HL-60/S4 (cell line): ENCODE results near the gene LIN37.
"Not testable (repeated sequence)": the region's sequence is repeated elsewhere in the genome, so short reads cannot be mapped to it uniquely, and the experiment has no call there.

ENCODE experiments used
- in situ Hi-C: fragments of 300-500 bp; cut with MboI; formaldehyde crosslinking; loops from 2 replicates; pipeline ENCODE4 v1.14.3; 2022; ENCODE audit warnings: low sequenced_read_pairs

LIN37 gene

DNA sequence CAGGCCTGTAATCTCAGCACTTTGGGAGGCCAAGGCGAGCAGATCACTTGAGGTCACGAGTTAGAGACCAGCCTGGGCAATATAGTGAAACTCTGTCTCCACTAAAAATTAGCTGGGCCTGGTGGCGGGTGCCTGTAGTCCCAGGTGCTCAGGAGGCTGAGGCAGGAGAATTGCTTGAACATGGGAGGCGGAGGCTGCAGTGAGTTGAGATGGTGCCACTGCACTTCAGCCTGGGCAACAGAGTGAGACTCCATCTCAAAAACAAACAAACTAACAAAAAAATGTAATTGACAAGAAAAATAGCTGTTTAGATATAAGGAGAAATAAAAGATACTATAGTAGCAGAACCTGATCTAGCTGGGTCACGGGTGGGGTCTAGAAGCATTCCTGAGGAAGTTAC, 24.0 kb downstream of the LIN37 start:
- in situ Hi-C loops, result not testable (repeated sequence)

DNA sequence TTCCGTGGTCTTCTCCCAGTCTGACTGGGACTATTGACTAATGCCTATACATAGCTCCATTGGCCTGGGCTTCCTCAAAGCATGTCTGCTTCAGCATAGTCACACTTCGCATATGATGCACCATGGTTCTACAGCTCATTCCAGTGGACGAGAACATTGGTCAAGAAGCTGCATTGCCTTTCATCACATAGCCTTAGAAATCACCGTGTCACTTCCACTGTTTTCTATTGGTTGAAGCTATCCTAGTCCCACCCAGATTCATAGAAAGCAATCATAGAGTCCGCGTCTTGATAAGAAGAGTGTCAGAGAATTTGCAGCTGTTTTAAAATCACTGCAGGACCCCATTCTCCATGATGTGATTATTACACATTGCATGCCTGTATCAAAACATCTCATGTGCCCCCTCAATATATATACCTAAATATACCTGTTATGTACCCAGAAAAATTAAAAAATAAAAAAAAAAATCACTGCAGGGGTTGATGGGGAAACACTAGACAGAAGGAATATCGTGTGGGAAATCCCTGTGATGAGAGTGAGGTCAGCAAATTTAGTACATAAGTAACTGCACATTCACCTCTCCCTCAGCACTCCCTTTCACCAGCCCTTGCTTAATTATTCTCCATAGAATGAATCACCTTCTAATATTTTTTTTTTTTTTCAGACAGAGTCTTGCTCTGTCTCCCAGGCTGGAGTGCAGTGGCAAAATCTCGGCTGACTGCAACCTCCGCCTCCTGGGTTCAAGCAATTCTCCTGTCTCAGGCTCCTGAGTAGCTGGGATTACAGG, 24.8 kb downstream of the LIN37 start:
- in situ Hi-C loops, result no loop called here

DNA sequence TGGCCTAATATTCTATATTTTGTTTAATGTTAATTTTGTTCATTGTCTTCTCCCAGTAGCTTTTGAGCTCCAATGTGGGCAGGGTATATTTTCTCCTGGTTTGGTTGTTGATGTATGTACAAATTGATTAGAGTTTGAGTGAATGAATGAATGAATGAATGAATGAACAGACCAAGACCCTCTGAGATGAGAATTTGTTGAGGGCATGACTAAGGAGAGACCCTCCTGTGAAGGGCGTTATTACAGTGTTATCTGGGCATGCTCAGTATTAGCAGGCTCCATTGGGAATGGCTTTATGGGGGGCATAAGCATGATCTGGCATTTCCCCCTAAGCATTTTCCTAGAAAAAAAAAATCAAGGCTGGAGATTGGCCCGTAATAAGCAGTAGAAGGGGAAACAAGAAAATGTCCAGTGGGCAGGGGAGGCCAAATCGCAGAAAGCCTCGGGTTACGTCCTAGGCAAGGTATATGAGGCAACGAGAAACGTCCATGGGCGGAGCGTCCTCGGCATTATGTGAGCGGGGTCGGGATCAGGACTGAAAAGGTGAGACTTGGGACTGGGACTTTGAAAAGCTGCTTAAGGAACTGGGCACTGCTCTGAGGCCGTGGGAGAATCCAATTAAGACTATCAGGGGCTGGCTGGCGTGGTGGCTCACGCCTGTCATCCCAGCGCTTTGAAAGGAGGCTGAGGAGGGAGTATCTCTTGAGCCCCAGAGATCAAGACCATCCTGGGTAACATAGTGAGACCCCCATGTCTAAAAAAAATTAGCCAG, 26.1 kb downstream of the LIN37 start:
- in situ Hi-C loops, result no loop called here

DNA sequence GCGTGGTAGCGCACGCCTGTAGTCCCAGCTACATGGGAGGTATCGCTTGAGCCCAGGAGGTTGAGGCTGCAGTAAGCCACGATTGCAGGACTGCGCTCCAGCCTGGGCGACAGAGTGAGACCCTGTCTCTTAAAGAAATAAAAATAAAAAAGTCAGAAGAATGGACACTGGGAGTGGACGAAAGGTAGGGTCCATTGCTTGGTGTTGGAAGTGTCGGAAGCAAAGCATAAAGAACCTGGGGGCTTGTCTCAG, 26.6 kb downstream of the LIN37 start:
- in situ Hi-C loops, result no loop called here

DNA sequence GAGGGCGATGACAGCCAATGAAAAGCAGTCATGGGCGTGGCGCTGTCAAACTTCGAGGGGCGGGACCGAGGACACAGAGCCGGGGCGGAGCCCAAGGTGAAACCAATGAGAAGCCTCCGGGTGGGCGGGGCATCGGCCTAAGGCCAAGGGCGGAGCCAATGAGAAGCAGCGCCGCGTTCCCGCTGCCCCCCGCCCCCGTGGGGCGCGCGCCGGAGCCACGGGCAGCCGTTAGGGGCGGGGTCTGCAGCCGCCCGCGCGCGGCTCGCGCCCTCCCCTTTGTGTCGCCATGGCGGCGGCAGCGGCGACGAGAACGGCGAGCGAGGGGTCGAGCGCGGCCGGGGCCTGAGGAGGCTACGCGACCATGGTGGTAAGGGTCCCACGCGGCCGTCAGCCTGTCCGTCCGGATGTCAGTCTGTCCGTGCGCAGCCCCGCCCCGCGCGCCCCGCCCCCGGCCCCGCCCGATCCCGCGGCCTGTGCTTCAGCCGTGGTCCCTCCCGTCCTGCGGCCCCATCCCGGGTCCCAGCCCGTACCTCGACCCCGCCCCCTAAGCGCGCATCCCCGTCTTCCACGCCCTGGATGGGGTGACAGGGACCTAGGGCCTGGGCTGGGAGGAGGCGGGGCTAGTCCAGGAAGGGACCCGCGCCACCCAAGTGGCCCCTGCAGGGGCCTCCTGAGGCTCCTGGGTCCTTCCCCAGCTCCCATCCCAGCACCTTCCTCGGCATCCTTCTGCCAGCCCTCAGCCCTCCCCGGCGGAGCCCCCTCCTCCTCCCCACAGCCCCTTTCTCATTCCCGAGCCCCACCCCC, 27.1 kb downstream of the LIN37 start, which contains the start of gene ARHGAP33:
TSS of gene ARHGAP33 (plus strand) at position 267 of the 804 bp plus-strand sequence. CDS start at position 362, 95 bp downstream.
- in situ Hi-C loops, result no loop called here

DNA sequence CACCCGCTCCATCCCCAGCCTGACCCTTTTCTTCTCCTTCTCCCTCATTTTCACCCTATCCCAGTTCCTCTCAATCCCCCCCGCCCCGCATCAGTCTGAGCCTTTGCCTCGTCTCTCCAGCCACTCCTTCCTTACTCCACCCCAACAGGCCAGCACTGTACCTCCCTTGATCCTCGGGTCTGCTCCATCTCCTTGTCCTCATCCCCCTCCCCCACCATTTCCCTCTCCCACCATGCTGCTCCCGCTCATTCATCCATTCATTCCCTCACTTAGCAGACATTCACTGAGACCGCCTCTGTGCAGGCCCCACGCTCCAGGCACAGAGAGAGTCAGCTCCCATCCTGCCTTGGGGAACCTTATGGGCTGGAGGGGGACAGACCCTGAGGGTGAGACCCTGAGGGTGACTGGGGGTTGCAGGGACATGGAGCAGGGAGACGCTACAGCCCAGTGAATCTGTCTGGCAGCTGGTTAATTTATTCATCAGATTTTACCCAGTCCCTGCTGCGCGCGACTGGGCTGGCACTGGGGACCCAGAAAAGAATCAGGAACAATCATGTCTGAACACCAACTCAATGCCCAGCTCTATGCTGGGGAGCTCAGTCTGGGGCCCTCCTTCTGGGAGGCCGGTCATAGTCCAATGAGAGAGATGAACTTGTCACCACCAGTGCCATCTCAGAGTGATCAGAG, 27.9 kb downstream of the LIN37 start:
- in situ Hi-C loops, result no loop called here

DNA sequence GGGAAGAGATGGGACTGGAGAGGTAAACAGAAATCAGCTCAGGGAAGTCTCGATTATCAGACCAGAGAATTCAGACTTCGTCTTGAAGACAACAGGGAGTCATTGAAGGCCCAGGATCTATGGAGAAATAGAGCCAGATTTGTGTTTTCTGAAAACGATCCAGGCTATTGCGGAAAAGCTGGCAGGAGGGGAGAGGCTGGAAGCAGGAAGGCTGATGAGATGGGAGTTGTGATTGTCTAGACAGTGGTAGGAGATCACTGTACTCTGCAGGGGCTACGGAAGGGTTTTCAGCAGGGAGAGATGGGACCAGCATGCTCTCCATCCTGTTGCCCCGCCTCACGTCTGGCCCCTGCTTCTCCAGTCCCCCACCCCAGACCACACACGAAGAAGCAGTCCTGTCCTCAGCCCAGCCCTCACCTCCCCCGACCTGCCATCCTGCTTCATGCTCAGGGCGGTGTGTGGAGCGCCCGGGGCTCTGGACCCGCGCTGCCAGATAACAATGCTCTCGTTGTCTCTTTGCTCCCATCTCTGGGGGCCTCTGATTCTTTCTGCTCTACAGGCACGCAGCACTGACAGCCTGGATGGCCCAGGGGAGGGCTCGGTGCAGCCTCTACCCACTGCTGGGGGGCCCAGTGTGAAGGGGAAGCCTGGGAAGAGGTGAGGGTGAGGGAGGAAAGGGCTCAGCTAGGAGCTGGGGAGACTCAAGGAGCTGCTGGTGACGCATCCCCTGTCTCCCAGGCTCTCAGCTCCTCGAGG, 28.9 kb downstream of the LIN37 start:
- in situ Hi-C loops, result no loop called here

DNA sequence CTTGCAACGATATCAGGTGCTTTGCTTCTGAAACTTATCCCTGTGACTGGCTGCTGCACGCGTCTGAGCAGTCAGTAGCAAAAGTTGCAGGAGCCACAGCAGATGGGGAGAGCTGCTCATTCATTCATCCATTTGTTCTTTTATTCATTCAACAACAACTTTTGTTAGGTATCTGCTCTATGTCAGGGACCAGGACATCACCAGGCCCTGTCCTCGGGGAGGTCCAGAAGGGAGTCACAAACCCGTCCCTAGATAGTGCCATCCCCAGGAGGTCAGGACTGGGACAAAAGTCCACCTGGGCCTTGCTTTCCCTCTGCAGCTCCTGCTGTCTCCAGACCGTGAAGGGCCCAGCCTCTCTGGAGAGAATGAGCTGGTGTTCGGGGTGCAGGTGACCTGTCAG, 29.6 kb downstream of the LIN37 start:
- in situ Hi-C loops, result no loop called here

DNA sequence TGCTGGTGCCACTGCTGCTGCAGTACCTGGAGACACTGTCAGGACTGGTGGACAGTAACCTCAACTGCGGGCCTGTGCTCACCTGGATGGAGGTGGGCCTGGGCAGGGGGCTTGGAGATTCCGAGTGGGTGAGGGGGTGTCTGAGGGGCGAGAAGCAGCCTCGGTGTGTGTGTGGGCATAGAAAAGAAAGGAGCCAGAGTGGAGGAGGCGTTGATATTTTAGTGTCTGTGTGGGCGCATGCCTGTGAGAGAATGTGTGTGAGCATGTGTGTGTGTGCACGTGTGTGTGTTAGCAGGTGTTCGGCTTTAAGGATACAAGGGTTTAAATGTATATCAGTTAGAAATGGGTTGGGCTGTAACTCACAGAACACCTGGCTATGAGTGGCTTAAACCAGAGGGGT, 30.7 kb downstream of the LIN37 start:
- in situ Hi-C loops, result no loop called here

DNA sequence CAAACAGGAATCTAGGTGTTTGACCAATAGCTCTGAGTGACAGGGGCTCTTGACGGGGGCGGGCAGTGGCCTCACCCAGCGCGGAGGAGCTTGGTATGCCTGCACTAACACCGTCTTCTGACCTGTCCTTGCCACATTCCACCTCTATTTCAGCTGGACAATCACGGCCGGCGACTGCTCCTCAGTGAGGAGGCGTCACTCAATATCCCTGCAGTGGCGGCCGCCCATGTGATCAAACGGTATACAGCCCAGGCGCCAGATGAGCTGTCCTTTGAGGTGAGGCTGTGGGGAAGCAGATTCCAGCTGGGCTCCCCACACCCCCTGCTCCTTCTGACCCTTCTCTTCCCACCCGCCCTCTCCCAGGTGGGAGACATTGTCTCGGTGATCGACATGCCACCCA, 31.7 kb downstream of the LIN37 start:
- in situ Hi-C loops, result no loop called here

DNA sequence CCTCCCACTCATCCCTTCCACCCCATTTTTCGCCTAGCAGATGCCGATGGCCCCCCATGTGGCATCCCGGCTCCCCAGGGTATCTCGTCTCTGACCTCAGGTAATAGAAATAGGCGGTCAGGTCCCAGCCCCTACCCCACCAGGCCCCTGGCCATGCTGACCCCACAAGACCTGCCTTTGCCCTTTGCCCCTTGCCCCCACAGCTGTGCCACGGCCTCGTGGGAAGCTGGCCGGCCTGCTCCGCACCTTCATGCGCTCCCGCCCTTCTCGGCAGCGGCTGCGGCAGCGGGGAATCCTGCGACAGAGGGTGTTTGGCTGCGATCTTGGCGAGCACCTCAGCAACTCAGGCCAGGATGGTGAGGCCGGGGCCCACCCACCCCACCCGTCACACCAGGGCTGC, 32.3 kb downstream of the LIN37 start:
- in situ Hi-C loops, result no loop called here

DNA sequence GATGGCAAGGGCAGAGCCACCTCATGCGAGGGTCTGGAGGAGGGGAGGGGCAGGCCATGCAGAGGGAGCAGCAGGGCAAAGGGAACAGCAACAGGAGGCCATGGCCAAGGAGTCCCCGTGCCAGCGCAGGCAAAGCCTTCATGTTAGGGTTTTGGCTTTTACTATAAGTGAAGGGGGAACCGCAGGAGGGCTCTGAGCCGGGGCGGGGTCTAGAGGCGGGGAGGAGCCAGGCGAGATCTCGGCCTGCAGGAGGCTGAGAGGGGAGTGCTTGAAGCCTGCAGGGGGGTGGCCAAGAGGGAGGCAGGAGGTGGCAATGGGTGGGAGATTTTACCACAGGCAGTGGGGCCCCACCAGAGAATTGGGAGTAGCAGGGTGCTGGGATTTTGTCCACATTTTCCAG, 33.3 kb downstream of the LIN37 start:
- in situ Hi-C loops, result no loop called here

DNA sequence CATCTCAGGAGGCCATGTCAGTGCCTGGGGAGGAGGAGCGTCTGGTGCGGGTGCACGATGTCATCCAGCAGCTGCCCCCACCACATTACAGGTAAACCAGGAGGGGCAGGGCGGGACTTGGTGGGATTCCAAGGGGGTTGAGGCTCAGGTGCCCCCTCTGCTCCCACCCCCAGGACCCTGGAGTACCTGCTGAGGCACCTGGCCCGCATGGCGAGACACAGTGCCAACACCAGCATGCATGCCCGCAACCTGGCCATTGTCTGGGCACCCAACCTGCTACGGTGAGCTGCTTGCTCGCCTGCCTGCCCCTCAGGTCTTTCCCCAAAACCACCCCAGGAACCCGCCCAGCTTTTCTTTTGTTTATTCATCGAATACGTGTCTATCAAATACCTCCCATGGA, 34.2 kb downstream of the LIN37 start:
- in situ Hi-C loops, result no loop called here

DNA sequence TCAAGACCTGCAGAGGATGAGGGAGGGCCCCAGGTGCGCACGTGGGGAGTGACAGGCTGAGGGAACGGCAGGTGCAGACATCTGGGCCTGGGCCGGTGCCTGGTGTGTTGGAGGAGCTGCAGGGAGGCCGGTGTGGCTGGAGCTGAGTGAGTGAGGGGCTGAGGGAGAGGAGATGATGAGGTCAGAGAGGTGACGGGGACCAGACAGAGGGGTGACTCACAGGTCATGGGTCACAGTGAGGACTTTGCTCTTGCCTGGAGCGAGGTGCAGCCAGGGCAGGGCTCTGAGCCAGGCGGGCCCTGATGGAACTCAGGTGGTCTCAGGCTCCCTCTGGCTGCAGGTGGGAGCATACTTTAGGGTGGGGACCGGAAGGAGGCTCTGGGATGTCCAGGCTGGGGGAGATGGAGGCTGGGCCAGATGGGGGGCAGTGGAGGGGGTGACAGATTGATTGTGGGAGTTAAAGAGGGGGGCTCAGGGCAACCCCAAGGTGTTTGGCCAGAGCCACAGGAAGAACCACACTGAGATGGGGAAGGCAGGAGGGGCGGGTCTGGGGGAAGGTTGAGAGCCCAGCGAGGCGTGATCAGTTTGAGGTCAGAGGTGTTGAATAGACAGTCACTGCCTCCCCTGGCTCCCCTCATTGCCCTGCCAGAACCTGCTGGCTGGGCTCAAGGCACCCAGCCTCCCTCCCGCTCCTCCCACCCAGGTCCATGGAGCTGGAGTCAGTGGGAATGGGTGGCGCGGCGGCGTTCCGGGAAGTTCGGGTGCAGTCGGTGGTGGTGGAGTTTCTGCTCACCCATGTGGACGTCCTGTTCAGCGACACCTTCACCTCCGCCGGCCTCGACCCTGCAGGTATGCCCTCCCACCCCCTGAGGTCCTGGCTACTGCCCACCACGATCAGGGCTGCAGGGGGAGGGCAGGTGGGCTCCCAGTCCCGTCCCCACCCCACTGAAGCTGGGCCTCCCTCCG, 35.4 kb downstream of the LIN37 start:
- in situ Hi-C loops, result no loop called here

DNA sequence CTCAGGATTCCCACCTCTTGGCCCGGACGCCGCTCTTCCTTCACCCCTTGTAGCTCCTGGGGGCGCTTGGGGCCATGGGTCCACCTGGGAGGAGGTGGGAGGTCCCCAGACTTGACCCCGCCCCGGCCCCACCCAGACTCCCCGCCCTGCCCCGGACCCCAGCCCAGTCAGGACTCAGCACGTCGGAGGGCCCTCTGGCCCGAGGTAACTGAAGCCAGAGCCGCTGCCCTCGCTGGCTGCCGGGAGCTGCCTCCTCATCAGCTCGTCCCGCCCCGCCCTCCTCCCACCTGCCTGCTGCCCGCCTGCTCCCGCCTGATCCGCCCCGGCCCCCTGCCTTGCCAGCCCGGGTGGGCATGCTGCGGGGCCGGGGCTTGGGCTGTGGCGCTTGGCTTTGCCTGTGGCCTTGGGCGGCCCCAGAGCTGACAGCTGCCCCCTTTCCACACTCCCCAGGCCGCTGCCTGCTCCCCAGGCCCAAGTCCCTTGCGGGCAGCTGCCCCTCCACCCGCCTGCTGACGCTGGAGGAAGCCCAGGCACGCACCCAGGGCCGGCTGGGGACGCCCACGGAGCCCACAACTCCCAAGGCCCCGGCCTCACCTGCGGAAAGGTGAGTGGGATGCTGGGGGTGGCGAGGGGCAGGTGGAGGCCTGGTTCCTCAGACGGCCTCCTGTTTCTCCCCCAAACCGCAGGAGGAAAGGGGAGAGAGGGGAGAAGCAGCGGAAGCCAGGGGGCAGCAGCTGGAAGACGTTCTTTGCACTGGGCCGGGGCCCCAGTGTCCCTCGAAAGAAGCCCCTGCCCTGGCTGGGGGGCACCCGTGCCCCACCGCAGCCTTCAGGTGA, 36.3 kb downstream of the LIN37 start:
- in situ Hi-C loops, result no loop called here

DNA sequence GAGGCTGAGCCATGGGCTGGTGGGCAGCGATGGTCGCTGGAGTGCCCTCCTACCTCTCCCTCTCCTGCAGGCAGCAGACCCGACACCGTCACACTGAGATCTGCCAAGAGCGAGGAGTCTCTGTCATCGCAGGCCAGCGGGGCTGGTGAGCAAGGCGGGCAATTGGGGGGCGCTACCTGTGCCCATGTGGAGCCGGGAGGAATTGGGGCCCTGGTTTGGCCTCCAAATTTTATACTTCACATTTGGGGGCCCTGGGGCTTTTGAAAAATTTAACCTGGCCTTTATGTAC, 36.9 kb downstream of the LIN37 start:
- in situ Hi-C loops, result no loop called here

DNA sequence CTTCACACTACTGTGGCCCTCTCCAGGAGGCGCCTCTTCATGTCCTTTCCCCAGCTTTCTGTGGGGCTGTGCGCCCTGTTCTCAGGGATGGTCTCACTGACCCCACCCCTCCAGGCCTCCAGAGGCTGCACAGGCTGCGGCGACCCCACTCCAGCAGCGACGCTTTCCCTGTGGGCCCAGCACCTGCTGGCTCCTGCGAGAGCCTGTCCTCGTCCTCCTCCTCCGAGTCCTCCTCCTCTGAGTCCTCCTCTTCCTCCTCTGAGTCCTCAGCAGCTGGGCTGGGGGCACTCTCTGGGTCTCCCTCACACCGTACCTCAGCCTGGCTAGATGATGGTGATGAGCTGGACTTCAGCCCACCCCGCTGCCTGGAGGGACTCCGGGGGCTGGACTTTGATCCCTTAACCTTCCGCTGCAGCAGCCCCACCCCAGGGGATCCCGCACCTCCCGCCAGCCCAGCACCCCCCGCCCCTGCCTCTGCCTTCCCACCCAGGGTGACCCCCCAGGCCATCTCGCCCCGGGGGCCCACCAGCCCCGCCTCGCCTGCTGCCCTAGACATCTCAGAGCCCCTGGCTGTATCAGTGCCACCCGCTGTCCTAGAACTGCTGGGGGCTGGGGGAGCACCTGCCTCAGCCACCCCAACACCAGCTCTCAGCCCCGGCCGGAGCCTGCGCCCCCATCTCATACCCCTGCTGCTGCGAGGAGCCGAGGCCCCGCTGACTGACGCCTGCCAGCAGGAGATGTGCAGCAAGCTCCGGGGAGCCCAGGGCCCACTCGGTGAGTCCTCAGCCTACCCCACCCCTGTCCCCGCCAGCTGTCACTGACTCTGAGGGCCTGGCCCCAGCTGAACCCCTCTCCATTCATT, 38.2 kb downstream of the LIN37 start:
- in situ Hi-C loops, result no loop called here
